Stimulated activated CD8-positive, alpha-beta memory T cell treated with anti-CD3 and anti-CD28 coated beads, Interleukin-15, amount 100 ng/mL, for 24 hours (primary cell): ENCODE data around the gene RPA3.

ENCODE experiments used
- DNase-seq: peaks from one replicate; pipeline ENCODE4 v3.0.0-alpha.2; 2020; ENCODE audit warnings: low read depth

The RPA3 gene

GRCh38 chr7:7718492-7718891, at the start of gene RPA3:
RPA3 (minus strand) TSS chr7:7718607; CDS start chr7:7640418, 78,189 bp downstream.
- DNase-seq, result no peak

- DNase-seq, result no peak
Measured at GRCh38 chr7:7766671-7767070, 48.3 kb upstream of the RPA3 start.

- DNase-seq, result no peak
Measured at GRCh38 chr7:7765422-7765821, 47.0 kb upstream of the RPA3 start.

- DNase-seq, result no peak
Measured at GRCh38 chr7:7764520-7765396, 46.4 kb upstream of the RPA3 start.

GRCh38 chr7:7761974-7762779, 43.8 kb upstream of the RPA3 start:
- no peak for DNase-seq

GRCh38 chr7:7761340-7761973, 43.0 kb upstream of the RPA3 start:
- no peak for DNase-seq

- DNase-seq, result no peak
Measured at GRCh38 chr7:7757576-7757975, 39.2 kb upstream of the RPA3 start.

- DNase-seq, result no peak
Measured at GRCh38 chr7:7756577-7756976, 38.2 kb upstream of the RPA3 start.

GRCh38 chr7:7751243-7752092, 33.1 kb upstream of the RPA3 start:
- DNase-seq, result no peak

- DNase-seq, result no peak
Measured at GRCh38 chr7:7750571-7751242, 32.3 kb upstream of the RPA3 start.

- no peak for DNase-seq
Measured at GRCh38 chr7:7746458-7746857, 28.1 kb upstream of the RPA3 start.

GRCh38 chr7:7745966-7746365, 27.6 kb upstream of the RPA3 start:
- DNase-seq, result no peak

- DNase-seq, result no peak
Measured at GRCh38 chr7:7745258-7745657, 26.9 kb upstream of the RPA3 start.

GRCh38 chr7:7742223-7742622, 23.8 kb upstream of the RPA3 start:
- no peak for DNase-seq

- DNase-seq, result no peak
Measured at GRCh38 chr7:7740037-7740355, 21.6 kb upstream of the RPA3 start.

- DNase-seq, result no peak
Measured at GRCh38 chr7:7739204-7740036, 21.0 kb upstream of the RPA3 start.

GRCh38 chr7:7738622-7739021, 20.2 kb upstream of the RPA3 start:
- no peak for DNase-seq

GRCh38 chr7:7738177-7738576, 19.8 kb upstream of the RPA3 start:
- no peak for DNase-seq

GRCh38 chr7:7737674-7738073, 19.3 kb upstream of the RPA3 start:
- no peak for DNase-seq

GRCh38 chr7:7736671-7737070, 18.3 kb upstream of the RPA3 start:
- DNase-seq, result no peak
